Naive thymus-derived CD8-positive, alpha-beta T cell (primary cell): ENCODE data around the gene PCDHB6. TPM values are rescaled to one million over a fixed set of nuclear protein-coding genes. Genes with fewer than 3 reads are reported as not detected.
"Not testable (repeated sequence)": the region's sequence is repeated elsewhere in the genome, so short reads cannot be mapped to it uniquely, and the experiment has no call there.

Experiments used
- ATAC-seq, 2 donors: fragments of 150-1000 bp; cut with Tn5 transposase in 1 of 2; sonication (Bioruptor Pico), chemical (Tn5 transposase) in 1 of 2; 1 replicate in 1 of 2; 2 replicates in 1 of 2; pipeline ENCODE4 v1.10.0; 2021; ENCODE audit warnings: mild to moderate bottlenecking in 2 of 2, moderate library complexity in 2 of 2
- POLR2A ChIA-PET: fragments of 350-600 bp; sonication (Branson Sonifier 250); formaldehyde crosslinking; loops from one replicate; lab custom pipeline; 2021; ENCODE audit warnings: antibody characterized with exemption; lab: Charles Lee
- DNase-seq, 10 donors: peaks; one replicate each; pipeline versions ENCODE4 v3.0.0 to v3.0.0-alpha.2; 2020 to 2022
- H3K27ac Mint-ChIP-seq, 10 donors: one replicate each; pipeline ENCODE4 v1.8.0; 2020 to 2022; ENCODE audit warnings: mild to moderate bottlenecking in 10 of 10, mixed read lengths in 10 of 10, moderate library complexity in 4 of 10, inconsistent platforms in 1 of 10
- H3K27me3 Mint-ChIP-seq, 5 donors: one replicate each; pipeline ENCODE4 v1.8.0; 2021 to 2022; ENCODE audit warnings: mixed read lengths in 5 of 5
- H3K36me3 Mint-ChIP-seq, 3 donors: one replicate each; pipeline ENCODE4 v1.8.0; 2020 to 2022; ENCODE audit warnings: mixed read lengths in 3 of 3, mild to moderate bottlenecking in 2 of 3, inconsistent platforms in 1 of 3
- H3K4me1 Mint-ChIP-seq, 4 donors: one replicate each; pipeline ENCODE4 v1.8.0; 2021 to 2022; ENCODE audit warnings: mixed read lengths in 4 of 4
- H3K4me3 Mint-ChIP-seq, 10 donors: one replicate each; pipeline ENCODE4 v1.8.0; 2020 to 2022; ENCODE audit warnings: mild to moderate bottlenecking in 10 of 10, mixed read lengths in 10 of 10, moderate library complexity in 6 of 10, inconsistent platforms in 1 of 10
- H3K9me3 Mint-ChIP-seq, 9 donors: one replicate each; pipeline ENCODE4 v1.8.0; 2020 to 2022; ENCODE audit warnings: mixed read lengths in 9 of 9, mild to moderate bottlenecking in 3 of 9, inconsistent platforms in 1 of 9, moderate library complexity in 1 of 9
- polyA plus RNA-seq, 3 donors: library from polyadenylated mRNA; unstranded; fragments of 300-500 nt; fragmentation: Illumina TruSeq; gene quantifications; one replicate each; pipeline ENCODE4 v1.2.3, GENCODE V29; 2021
- total RNA-seq, 8 experiments: library from RNA in 2 of 8; stranded (reverse) in 2 of 8; gene quantifications; one replicate each; pipeline ENCODE4 v1.2.3 and lab custom pipeline; 2021 to 2026

PCDHB6 gene
- total and polyA plus RNA-seq, 5 experiments from 2014 or later, result not detected

- no peak for DNase-seq
- no peak for ATAC-seq
- Mint-ChIP-seq H3K36me3 (peaks cover 0 to 21% (median 5%) of the 10 kb centered on the region in 3 donors), H3K4me3 (no peak overlapping the region), H3K9me3 (peaks cover 0 to 31% (median 17%) of the 10 kb centered on the region in 9 donors), H3K27ac (no peak overlapping the region), H3K27me3 (peaks cover 14 to 28% (median 19%) of the 10 kb centered on the region in 5 donors), H3K4me1 (peaks cover 0 to 6% (median 2%) of the 10 kb centered on the region in 4 donors)
- POLR2A ChIA-PET, result no interaction called here
Measured at GRCh38 chr5:141175933-141176332, 26.1 kb downstream of the PCDHB6 start.

GRCh38 chr5:141177577-141178191, 27.8 kb downstream of the PCDHB6 start, which contains the start of gene PCDHB8:
Gene PCDHB8 (plus strand): TSS chr5:141177790. CDS start chr5:141178035, 245 bp downstream.
- POLR2A ChIA-PET, H3K4me1 Mint-ChIP-seq, ATAC-seq, H3K27ac Mint-ChIP-seq, H3K4me3 Mint-ChIP-seq, DNase-seq: not testable (repeated sequence)
- Mint-ChIP-seq H3K9me3 (peaks cover 0 to 40% (median 25%) of the 10 kb centered on the region in 9 donors), H3K36me3 (peaks cover 1 to 22% (median 4%) of the 10 kb centered on the region in 3 donors), H3K27me3 (peaks cover 21 to 36% (median 26%) of the 10 kb centered on the region in 5 donors)

GRCh38 chr5:141179371-141179770, 29.5 kb downstream of the PCDHB6 start:
- POLR2A ChIA-PET, ATAC-seq, H3K4me3 Mint-ChIP-seq, H3K4me1 Mint-ChIP-seq, H3K27ac Mint-ChIP-seq: not testable (repeated sequence)
- H3K9me3 Mint-ChIP-seq, result peaks cover 0 to 35% (median 24%) of the 10 kb centered on the region in 9 donors
- DNase-seq, result peak in 1 of 10 donors; percentile 65
- H3K27me3 Mint-ChIP-seq, result peaks cover 20 to 33% (median 25%) of the 10 kb centered on the region in 5 donors
- H3K36me3 Mint-ChIP-seq, result peaks cover 0 to 23% (median 4%) of the 10 kb centered on the region in 3 donors

DNA sequence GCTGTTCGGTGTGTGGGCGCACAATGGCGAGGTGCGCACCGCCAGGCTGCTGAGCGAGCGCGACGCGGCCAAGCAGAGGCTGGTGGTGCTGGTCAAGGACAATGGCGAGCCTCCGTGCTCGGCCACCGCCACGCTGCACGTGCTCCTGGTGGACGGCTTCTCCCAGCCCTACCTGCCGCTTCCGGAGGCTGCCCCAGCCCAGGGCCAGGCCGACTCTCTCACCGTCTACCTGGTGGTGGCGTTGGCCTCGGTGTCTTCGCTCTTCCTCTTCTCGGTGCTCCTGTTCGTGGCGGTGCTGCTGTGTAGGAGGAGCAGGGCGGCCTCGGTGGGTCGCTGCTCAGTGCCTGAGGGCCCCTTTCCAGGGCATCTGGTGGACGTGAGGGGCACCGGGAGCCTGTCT, 30.0 kb downstream of the PCDHB6 start:
- H3K4me1 Mint-ChIP-seq, ATAC-seq, H3K27ac Mint-ChIP-seq, POLR2A ChIA-PET: not testable (repeated sequence)
- Mint-ChIP-seq H3K27me3 (peaks cover 25 to 38% (median 30%) of the 10 kb centered on the region in 5 donors), H3K9me3 (peaks cover 0 to 38% (median 28%) of the 10 kb centered on the region in 9 donors), H3K4me3 (peak overlapping the region in 1 of 10 donors; percentile 43), H3K36me3 (peaks cover 5 to 28% (median 7%) of the 10 kb centered on the region in 3 donors)
- peak in 1 of 10 donors; percentile 53 for DNase-seq

GRCh38 chr5:141180313-141180712, 30.5 kb downstream of the PCDHB6 start:
- Mint-ChIP-seq H3K4me1 (no peaks in the 10 kb centered on the region), H3K4me3 (peak overlapping the region in 1 of 10 donors; percentile 43), H3K27ac (no peak overlapping the region), H3K9me3 (peaks cover 0 to 40% (median 32%) of the 10 kb centered on the region in 9 donors), H3K27me3 (peaks cover 27 to 40% (median 34%) of the 10 kb centered on the region in 5 donors), H3K36me3 (peaks cover 5 to 32% (median 9%) of the 10 kb centered on the region in 3 donors)
- no peak for ATAC-seq
- POLR2A ChIA-PET, result no interaction called here
- DNase-seq, result no peak

- ATAC-seq, result no peak
- H3K36me3 Mint-ChIP-seq, result peaks cover 5 to 43% (median 9%) of the 10 kb centered on the region in 3 donors
- no peak within 1 kb of the TSS for H3K27ac Mint-ChIP-seq
- no peak for DNase-seq
- H3K4me3 Mint-ChIP-seq, result no peak within 1 kb of the TSS
- H3K9me3 Mint-ChIP-seq, result peaks cover 6 to 47% (median 41%) of the 10 kb centered on the region in 9 donors
- H3K4me1 Mint-ChIP-seq, result peaks cover 2 to 6% (median 4%) of the 10 kb centered on the region in 4 donors
- POLR2A ChIA-PET, result no interaction called here
- peaks cover 37 to 55% (median 45%) of the 10 kb centered on the region in 5 donors for H3K27me3 Mint-ChIP-seq
Measured at GRCh38 chr5:141182248-141182647, 32.4 kb downstream of the PCDHB6 start, which contains the start of gene PCDHB16. Gene PCDHB16 (plus strand): TSS chr5:141182387. CDS start chr5:141182560, 173 bp downstream.

- H3K4me1 Mint-ChIP-seq, result peaks cover 2 to 11% (median 4%) of the 10 kb centered on the region in 4 donors
- peaks cover 12 to 53% (median 14%) of the 10 kb centered on the region in 3 donors for H3K36me3 Mint-ChIP-seq
- peaks cover 42 to 70% (median 56%) of the 10 kb centered on the region in 5 donors for H3K27me3 Mint-ChIP-seq
- peaks cover 6 to 60% (median 49%) of the 10 kb centered on the region in 9 donors for H3K9me3 Mint-ChIP-seq
- H3K4me3 Mint-ChIP-seq, POLR2A ChIA-PET, H3K27ac Mint-ChIP-seq, DNase-seq, ATAC-seq: not testable (repeated sequence)
Measured at GRCh38 chr5:141184117-141184855, 34.4 kb downstream of the PCDHB6 start.

DNA sequence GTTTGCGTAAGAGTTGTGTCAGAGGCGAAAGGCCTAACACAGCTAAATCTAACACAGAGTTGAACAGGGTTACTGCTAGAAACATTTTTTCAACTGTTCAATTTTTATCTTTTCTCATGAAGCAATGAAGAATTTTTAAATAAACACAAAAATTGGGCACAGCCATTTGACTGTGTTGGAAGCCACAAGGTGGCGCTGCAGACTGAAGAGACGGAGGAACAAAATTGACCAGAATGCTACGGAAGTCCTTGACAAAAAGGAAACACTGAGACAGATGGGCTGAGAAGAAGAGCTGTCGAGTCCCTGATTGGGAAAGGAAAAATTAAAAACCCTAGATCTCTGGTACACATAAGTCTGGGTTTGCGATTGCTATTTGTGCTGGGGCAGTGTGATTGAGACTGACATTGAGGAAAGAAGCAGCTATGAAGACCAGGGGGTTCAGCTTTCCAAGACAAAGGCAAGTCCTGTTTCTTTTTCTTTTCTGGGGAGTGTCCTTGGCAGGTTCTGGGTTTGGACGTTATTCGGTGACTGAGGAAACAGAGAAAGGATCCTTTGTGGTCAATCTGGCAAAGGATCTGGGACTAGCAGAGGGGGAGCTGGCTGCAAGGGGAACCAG, 37.1 kb downstream of the PCDHB6 start, which contains the start of gene PCDHB9:
Gene PCDHB9, plus strand, starts transcription at position 265 of the 616 bp plus-strand sequence. Its CDS starts 158 bp downstream, at position 423.
- POLR2A ChIA-PET, result no interaction called here
- Mint-ChIP-seq H3K36me3 (peaks cover 22 to 53% (median 25%) of the 10 kb centered on the region in 3 donors), H3K27ac (peak within 1 kb of the TSS in 1 of 10 donors; percentile 6), H3K27me3 (peaks cover 44 to 82% (median 67%) of the 10 kb centered on the region in 5 donors), H3K4me1 (peaks cover 2 to 11% (median 4%) of the 10 kb centered on the region in 4 donors), H3K4me3 (peak within 1 kb of the TSS in 8 of 10 donors; percentile 12 to 56 (median 34)), H3K9me3 (peaks cover 6 to 71% (median 50%) of the 10 kb centered on the region in 9 donors)
- ATAC-seq (no peak), DNase-seq (peak in 3 of 10 donors; percentile 6 to 22 (median 17))

DNA sequence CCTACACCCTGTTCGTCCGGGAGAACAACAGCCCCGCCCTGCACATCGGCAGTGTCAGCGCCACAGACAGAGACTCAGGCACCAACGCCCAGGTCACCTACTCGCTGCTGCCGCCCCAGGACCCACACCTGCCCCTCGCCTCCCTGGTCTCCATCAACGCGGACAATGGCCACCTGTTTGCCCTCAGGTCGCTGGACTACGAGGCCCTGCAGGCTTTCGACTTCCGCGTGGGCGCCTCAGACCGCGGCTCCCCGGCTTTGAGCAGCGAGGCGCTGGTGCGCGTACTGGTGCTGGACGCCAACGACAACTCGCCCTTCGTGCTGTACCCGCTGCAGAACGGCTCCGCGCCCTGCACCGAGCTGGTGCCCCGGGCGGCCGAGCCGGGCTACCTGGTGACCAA, 38.8 kb downstream of the PCDHB6 start:
- DNase-seq, H3K4me3 Mint-ChIP-seq, POLR2A ChIA-PET, ATAC-seq, H3K27ac Mint-ChIP-seq: not testable (repeated sequence)
- peaks cover 6 to 71% (median 40%) of the 10 kb centered on the region in 9 donors for H3K9me3 Mint-ChIP-seq
- peaks cover 43 to 82% (median 59%) of the 10 kb centered on the region in 5 donors for H3K27me3 Mint-ChIP-seq
- H3K36me3 Mint-ChIP-seq, result peaks cover 27 to 53% (median 31%) of the 10 kb centered on the region in 3 donors
- H3K4me1 Mint-ChIP-seq, result peaks cover 2 to 11% (median 4%) of the 10 kb centered on the region in 4 donors

DNA sequence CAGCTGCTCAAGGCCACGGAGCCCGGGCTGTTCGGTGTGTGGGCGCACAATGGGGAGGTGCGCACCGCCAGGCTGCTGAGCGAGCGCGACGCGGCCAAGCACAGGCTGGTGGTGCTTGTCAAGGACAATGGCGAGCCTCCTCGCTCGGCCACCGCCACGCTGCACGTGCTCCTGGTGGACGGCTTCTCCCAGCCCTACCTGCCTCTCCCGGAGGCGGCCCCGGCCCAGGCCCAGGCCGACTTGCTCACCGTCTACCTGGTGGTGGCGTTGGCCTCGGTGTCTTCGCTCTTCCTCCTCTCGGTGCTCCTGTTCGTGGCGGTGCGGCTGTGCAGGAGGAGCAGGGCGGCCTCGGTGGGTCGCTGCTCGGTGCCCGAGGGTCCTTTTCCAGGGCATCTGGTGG, 39.3 kb downstream of the PCDHB6 start:
- DNase-seq, H3K4me3 Mint-ChIP-seq, H3K27ac Mint-ChIP-seq, POLR2A ChIA-PET, ATAC-seq: not testable (repeated sequence)
- peaks cover 2 to 11% (median 4%) of the 10 kb centered on the region in 4 donors for H3K4me1 Mint-ChIP-seq
- H3K27me3 Mint-ChIP-seq, result peaks cover 43 to 84% (median 59%) of the 10 kb centered on the region in 5 donors
- H3K9me3 Mint-ChIP-seq, result peaks cover 6 to 70% (median 40%) of the 10 kb centered on the region in 9 donors
- H3K36me3 Mint-ChIP-seq, result peaks cover 27 to 53% (median 31%) of the 10 kb centered on the region in 3 donors

DNA sequence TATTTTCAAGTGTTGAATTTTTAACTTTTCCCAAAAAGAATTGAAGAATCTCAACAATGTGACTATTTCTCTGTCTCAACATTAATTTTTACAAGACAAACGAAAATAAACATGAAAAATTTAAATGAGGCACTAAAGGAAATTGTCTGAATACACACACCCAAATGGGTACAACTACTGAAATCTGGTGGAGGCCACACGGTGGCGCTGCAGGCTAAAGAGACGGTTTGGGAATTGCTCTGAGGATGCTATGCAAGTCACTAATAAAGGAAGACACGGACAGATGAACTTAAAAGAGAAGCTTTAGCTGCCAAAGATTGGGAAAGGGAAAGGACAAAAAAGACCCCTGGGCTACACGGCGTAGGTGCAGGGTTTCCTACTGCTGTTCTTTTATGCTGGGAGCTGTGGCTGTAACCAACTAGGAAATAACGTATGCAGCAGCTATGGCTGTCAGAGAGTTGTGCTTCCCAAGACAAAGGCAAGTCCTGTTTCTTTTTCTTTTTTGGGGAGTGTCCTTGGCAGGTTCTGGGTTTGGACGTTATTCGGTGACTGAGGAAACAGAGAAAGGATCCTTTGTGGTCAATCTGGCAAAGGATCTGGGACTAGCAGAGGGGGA, 42.4 kb downstream of the PCDHB6 start, which contains the start of gene PCDHB10:
Gene PCDHB10, plus strand, starts transcription at position 244 of the 616 bp plus-strand sequence. Its CDS starts 200 bp downstream, at position 444.
- POLR2A ChIA-PET, result no interaction called here
- Mint-ChIP-seq H3K27me3 (peaks cover 29 to 68% (median 45%) of the 10 kb centered on the region in 5 donors), H3K36me3 (peaks cover 23 to 54% (median 26%) of the 10 kb centered on the region in 3 donors), H3K4me3 (no peak within 1 kb of the TSS), H3K27ac (no peak within 1 kb of the TSS), H3K4me1 (peaks cover 0 to 5% (median under 1%) of the 10 kb centered on the region in 4 donors), H3K9me3 (peaks cover 6 to 82% (median 40%) of the 10 kb centered on the region in 9 donors)
- DNase-seq (no peak), ATAC-seq (no peak)
